ENCODE results near the gene ROPN1B. TPM values are rescaled to one million over a fixed set of nuclear protein-coding genes. Genes with fewer than 3 reads are reported as not detected.

ROPN1B gene
- total and polyA plus RNA-seq, 8 donors: 0.13 to 0.31 TPM; not detected in 6

GRCh38 chr3:126019683-126020082, 50.7 kb downstream of the ROPN1B start:
- no peak for DNase-seq
- H3K27me3 ChIP-seq: no peaks in the 10 kb centered on the region
- intact Hi-C loops (cut with DNase I; ENCODE audit: low total_unique reads): no loop called here
- H3K36me3 ChIP-seq: peaks cover 0 to 75% (median 55%) of the 10 kb centered on the region in 4 donors
- 77 to 100% (median 86%) methylated on average over 1 to 5 of the region's 5 CpGs for WGBS, 5 donors
- H3K27ac ChIP-seq: no peak overlapping the region
- H3K4me3 ChIP-seq: no peak overlapping the region
- H3K4me1 ChIP-seq: no peaks in the 10 kb centered on the region
- no peaks in the 10 kb centered on the region for H3K9me3 ChIP-seq
- no peak for TF ChIP-seq CTCF (IDR thresholded peaks at IDR 0.05)
- no peak for TF ChIP-seq EP300 (IDR thresholded peaks at IDR 0.05)
- no peak for TF ChIP-seq POLR2AphosphoS5 (IDR thresholded peaks at IDR 0.05)
- no peak for TF ChIP-seq POLR2A (IDR thresholded peaks at IDR 0.05)

DNA sequence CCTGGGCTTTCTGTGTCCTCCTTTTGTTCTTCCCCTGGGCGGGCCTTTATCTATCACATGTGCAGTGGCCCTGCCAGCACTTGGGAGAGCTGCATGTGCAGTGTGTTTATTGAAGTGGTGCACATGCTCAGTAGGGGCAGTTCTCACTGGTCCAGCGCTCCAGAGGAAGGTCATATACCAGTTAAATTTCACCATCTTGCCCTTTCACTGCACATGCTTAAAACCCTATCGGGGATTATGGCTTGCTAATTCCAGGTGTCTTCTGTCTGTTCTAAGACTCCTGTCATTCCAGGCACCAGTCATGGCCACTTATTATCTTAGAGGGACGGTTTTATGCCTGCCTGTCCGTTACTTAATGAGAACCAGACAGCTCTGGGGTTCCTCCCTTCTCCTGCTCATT, 52.2 kb downstream of the ROPN1B start:
- intact Hi-C loops (cut with DNase I; ENCODE audit: low total_unique reads): no loop called here
- WGBS, 5 donors: 72 to 87% (median 78%) methylated on average over 5 of the region's 5 CpGs
- H3K36me3 ChIP-seq: peaks cover 9 to 75% (median 55%) of the 10 kb centered on the region in 4 donors
- DNase-seq: no peak
- H3K4me3 ChIP-seq: no peak overlapping the region
- TF ChIP-seq POLR2A (IDR thresholded peaks at IDR 0.05): no peak
- TF ChIP-seq POLR2AphosphoS5 (IDR thresholded peaks at IDR 0.05): no peak
- TF ChIP-seq CTCF (IDR thresholded peaks at IDR 0.05): no peak
- TF ChIP-seq EP300 (IDR thresholded peaks at IDR 0.05): no peak
- H3K27me3 ChIP-seq: no peaks in the 10 kb centered on the region
- H3K27ac ChIP-seq: no peak overlapping the region
- H3K4me1 ChIP-seq: no peaks in the 10 kb centered on the region
- no peaks in the 10 kb centered on the region for H3K9me3 ChIP-seq

DNA sequence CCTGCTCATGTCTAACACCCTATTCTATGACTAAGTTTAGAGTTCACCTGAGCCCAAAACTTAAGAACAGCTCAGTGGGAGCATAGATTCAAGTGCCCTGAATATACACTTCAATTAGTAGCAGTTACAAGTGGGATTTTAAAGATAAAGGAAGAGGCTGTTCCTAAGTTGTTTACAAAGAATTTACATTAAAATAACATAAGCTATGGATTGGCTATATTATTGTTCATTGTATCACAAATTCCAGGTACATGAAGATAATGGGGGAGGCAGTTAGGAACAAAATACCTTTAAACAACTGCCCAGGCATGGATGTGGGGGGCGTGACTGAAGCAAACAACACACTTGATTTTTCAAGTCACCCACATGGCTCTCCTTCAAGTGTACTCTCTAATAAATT, 52.7 kb downstream of the ROPN1B start:
- Histone ChIP-seq H3K4me1 (no peaks in the 10 kb centered on the region), H3K27ac (no peak overlapping the region), H3K36me3 (peaks cover 9 to 75% (median 54%) of the 10 kb centered on the region in 4 donors), H3K9me3 (no peaks in the 10 kb centered on the region), H3K4me3 (no peak overlapping the region), H3K27me3 (no peaks in the 10 kb centered on the region)
- TF ChIP-seq EP300 (IDR thresholded peaks at IDR 0.05): no peak
- no peak for DNase-seq
- 85 to 97% (median 93%) methylated on average over 1 of the region's 1 CpG for WGBS, 5 donors
- intact Hi-C loops (cut with DNase I; ENCODE audit: low total_unique reads): no loop called here

DNA sequence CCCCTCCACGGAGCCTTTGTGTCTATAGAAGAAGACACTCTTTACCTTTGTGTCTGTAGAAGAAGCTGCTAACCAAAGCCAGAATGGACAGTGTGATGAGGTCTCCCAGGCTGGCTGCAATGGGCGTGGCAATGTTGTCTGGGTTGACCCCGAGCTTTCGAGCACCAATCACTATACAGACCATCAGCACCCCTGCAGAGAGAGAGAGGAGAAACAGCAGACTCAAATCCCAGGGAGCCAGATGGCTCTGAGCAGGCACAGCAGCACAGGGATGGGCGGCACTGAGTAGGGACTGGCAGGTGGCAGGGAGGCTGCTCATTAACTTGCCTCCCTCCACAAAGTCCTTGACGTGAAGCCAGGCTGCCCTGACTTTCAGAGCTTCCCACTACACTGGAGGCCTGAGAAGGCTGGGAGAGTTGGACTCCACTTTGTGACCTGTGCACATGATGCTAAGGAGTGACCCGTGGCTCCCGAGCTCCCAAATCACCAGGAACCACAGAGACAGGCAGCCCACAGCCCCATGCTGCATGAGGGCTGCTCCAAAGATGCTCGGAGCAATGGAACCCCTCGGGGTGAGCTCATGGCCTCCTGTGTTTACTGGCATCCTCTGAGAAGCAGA, 53.9 kb downstream of the ROPN1B start:
- H3K36me3 ChIP-seq: peaks cover 9 to 80% (median 54%) of the 10 kb centered on the region in 4 donors
- 80 to 93% (median 88%) methylated on average over 3 to 10 of the region's 10 CpGs for WGBS, 5 donors

More for the DNA sequence above, 53.9 kb downstream of the ROPN1B start:
- H3K27ac ChIP-seq: no peak overlapping the region
- no peak for TF ChIP-seq CTCF (IDR thresholded peaks at IDR 0.05)
- TF ChIP-seq EP300 (IDR thresholded peaks at IDR 0.05): no peak
- no peak for TF ChIP-seq POLR2A (IDR thresholded peaks at IDR 0.05)
- no peak for TF ChIP-seq POLR2AphosphoS5 (IDR thresholded peaks at IDR 0.05)
- intact Hi-C loops (cut with DNase I; ENCODE audit: low total_unique reads): no loop called here
- peaks cover 0 to 6% (median 1%) of the 10 kb centered on the region in 4 donors for H3K9me3 ChIP-seq
- H3K27me3 ChIP-seq: no peaks in the 10 kb centered on the region
- no peaks in the 10 kb centered on the region for H3K4me1 ChIP-seq
- DNase-seq: no peak
- no peak overlapping the region for H3K4me3 ChIP-seq
